ENCODE data around the gene NF2. TPM values are rescaled to one million over a fixed set of nuclear protein-coding genes. Genes with fewer than 3 reads are reported as not detected.

NF2 gene
- total RNA-seq, 2 experiments from 2014 or later, result 23.1 to 24.5 TPM

DNA sequence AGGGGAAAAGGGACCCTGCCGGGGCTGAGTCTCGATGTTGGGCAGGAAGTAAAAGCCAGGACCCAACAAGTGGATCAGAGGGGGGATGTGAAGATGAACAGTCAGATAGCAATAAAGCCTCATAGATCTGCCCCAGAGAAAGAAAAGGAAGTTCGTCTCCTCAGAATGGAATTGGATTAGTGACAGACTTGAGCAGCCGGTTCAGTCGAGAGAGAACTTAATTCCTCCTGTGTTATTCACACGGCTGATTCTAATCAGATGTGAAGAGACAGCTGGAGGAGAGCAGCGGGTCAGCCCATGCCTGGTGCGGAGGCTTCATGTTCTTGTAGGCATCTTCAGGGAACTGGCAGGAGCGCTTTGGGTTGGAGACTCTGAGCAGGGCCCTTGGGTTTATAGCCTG lies 87.0 kb downstream of the NF2 start:
- H3K36me3 Mint-ChIP-seq (ENCODE audit: low read depth), result peaks cover 55% of the 10 kb centered on the region
- Histone ChIP-seq H3K4me3 (ENCODE audit: low read length) (no peak overlapping the region), H3K27me3 (ENCODE audit: control insufficient read depth in 1 of 2, insufficient read depth in 2 of 2, low read length in 2 of 2) (no peaks in the 10 kb centered on the region), H3K27ac (ENCODE audit: low read depth in 1 of 2, low read length in 2 of 2) (no peak overlapping the region), H3K9me3 (ENCODE audit: control insufficient read depth in 1 of 2, insufficient read depth in 1 of 2, low read length in 2 of 2) (no peaks in the 10 kb centered on the region), H3K4me1 (ENCODE audit: insufficient read depth, low read length) (no peaks in the 10 kb centered on the region), H3K36me3 (ENCODE audit: insufficient read depth, low read length) (peaks cover 54% of the 10 kb centered on the region)
- ChIA-PET POLR2A (interaction anchor here (1.4 kb wide), 1 partner anchor 398 kb away, joined by 3 read pairs; no protein-coding TSS in a partner anchor), CTCF (interaction anchor here (1.0 to 1.4 kb wide), 3 partner anchors 14 to 315 kb away, joined by 3 to 7 read pairs (median 3); no protein-coding TSS in a partner anchor)
- H3K27me3 Mint-ChIP-seq, result no peaks in the 10 kb centered on the region
- ATAC-seq (ENCODE audit: poor library complexity) (no peak), DNase-seq (no peak)
- TF ChIP-seq, protein P1, sequence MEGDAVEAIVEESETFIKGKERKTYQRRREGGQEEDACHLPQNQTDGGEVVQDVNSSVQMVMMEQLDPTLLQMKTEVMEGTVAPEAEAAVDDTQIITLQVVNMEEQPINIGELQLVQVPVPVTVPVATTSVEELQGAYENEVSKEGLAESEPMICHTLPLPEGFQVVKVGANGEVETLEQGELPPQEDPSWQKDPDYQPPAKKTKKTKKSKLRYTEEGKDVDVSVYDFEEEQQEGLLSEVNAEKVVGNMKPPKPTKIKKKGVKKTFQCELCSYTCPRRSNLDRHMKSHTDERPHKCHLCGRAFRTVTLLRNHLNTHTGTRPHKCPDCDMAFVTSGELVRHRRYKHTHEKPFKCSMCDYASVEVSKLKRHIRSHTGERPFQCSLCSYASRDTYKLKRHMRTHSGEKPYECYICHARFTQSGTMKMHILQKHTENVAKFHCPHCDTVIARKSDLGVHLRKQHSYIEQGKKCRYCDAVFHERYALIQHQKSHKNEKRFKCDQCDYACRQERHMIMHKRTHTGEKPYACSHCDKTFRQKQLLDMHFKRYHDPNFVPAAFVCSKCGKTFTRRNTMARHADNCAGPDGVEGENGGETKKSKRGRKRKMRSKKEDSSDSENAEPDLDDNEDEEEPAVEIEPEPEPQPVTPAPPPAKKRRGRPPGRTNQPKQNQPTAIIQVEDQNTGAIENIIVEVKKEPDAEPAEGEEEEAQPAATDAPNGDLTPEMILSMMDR (IDR thresholded peaks at IDR 0.05), result no peak
- intact Hi-C loops (cut with DNase I, micrococcal nuclease), result loop anchor here in 1 of 2 experiments (5.0 kb wide), 1 partner anchor 317 kb away; no protein-coding TSS in a partner anchor
- no peaks in the 10 kb centered on the region for H3K9me3 Mint-ChIP-seq
- H3K4me3 Mint-ChIP-seq, result no peak overlapping the region
- no peaks in the 10 kb centered on the region for H3K4me1 Mint-ChIP-seq (ENCODE audit: low read depth)
- no peak overlapping the region for H3K27ac Mint-ChIP-seq

DNA sequence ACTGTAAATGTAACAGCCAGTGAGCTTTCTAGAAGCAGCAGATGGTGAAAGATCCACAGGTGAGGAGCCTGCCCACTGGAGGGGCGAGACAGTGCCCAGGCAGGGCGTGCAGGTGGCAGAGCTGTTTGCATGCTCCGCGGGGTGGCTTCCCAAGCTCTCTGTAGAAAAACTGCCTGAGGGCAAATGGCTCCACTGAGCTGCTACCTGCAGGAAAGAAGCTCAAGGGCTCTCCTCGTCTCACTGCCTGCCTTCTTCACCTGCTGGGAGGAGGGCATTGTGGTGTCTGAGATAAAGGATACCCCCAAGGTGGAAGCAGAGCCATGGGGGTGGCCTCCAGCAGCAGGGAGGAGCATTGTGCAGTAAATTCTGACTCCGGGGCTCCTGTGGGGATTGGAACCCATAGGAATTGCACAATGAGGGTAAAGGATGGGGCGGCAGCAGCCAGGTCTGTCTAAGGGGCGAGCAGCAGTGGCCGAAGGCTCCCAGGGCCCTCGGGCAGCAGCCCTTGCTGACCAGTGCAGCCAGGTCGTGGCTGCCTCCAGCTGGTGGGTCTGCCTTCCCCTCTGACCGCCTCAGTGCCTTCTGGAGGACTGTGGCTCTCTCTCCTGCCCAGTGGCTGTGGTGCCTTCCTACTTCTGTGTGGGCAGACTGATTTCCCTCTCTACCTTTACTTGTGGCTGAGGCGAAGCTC lies 88.3 kb downstream of the NF2 start:
- Mint-ChIP-seq H3K27ac (no peak overlapping the region), H3K27me3 (no peaks in the 10 kb centered on the region), H3K4me1 (ENCODE audit: low read depth) (no peaks in the 10 kb centered on the region), H3K9me3 (no peaks in the 10 kb centered on the region), H3K4me3 (no peak overlapping the region), H3K36me3 (ENCODE audit: low read depth) (peaks cover 57% of the 10 kb centered on the region)
- intact Hi-C loops (cut with DNase I, micrococcal nuclease), result loop anchor here in 1 of 2 experiments (5.0 kb wide), 1 partner anchor 316 kb away; no protein-coding TSS in a partner anchor
- no peaks in the 10 kb centered on the region for H3K4me1 ChIP-seq (ENCODE audit: insufficient read depth, low read length)
- POLR2A ChIA-PET, result no interaction called here
- CTCF ChIA-PET, result no interaction called here
- TF ChIP-seq, protein P1 (IDR thresholded peaks at IDR 0.05), result no peak
- H3K36me3 ChIP-seq (ENCODE audit: insufficient read depth, low read length), result peaks cover 47% of the 10 kb centered on the region
- no peaks in the 10 kb centered on the region for H3K9me3 ChIP-seq (ENCODE audit: control insufficient read depth in 1 of 2, insufficient read depth in 1 of 2, low read length in 2 of 2)
- no peak for DNase-seq
- H3K27ac ChIP-seq (ENCODE audit: low read depth in 1 of 2, low read length in 2 of 2), result no peak overlapping the region
- ATAC-seq (ENCODE audit: poor library complexity), result no peak
- H3K4me3 ChIP-seq (ENCODE audit: low read length), result no peak overlapping the region
- no peaks in the 10 kb centered on the region for H3K27me3 ChIP-seq (ENCODE audit: control insufficient read depth in 1 of 2, insufficient read depth in 2 of 2, low read length in 2 of 2)

DNA sequence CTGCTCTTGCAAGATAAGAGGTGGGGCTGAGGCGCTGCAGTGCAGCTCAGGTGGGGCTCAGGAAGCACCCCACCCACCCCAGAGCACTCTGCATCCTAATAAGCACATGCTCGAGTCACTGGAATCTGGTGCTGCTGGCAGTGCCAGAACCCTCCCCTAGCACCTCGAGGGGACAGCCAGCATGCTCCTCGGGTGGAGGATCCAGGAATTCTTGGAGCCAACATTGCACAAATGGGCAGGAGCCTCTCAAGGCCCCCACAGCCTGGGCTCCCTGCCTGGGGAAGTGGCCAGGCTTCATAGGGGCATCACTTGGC lies 88.9 kb downstream of the NF2 start:
- ChIA-PET POLR2A (no interaction called here), CTCF (no interaction called here)
- Histone ChIP-seq H3K9me3 (ENCODE audit: control insufficient read depth in 1 of 2, insufficient read depth in 1 of 2, low read length in 2 of 2) (no peaks in the 10 kb centered on the region), H3K4me3 (ENCODE audit: low read length) (no peak overlapping the region), H3K36me3 (ENCODE audit: insufficient read depth, low read length) (peaks cover 42% of the 10 kb centered on the region), H3K27ac (ENCODE audit: low read depth in 1 of 2, low read length in 2 of 2) (no peak overlapping the region), H3K27me3 (ENCODE audit: control insufficient read depth in 1 of 2, insufficient read depth in 2 of 2, low read length in 2 of 2) (no peaks in the 10 kb centered on the region), H3K4me1 (ENCODE audit: insufficient read depth, low read length) (no peaks in the 10 kb centered on the region)
- H3K4me3 Mint-ChIP-seq, result no peak overlapping the region
- H3K36me3 Mint-ChIP-seq (ENCODE audit: low read depth), result peaks cover 57% of the 10 kb centered on the region
- no peaks in the 10 kb centered on the region for H3K27me3 Mint-ChIP-seq
- no peak for ATAC-seq (ENCODE audit: poor library complexity)
- DNase-seq, result no peak
- intact Hi-C loops (cut with DNase I, micrococcal nuclease), result loop anchor here in 1 of 2 experiments (5.0 kb wide), 1 partner anchor 315 kb away; no protein-coding TSS in a partner anchor
- H3K4me1 Mint-ChIP-seq (ENCODE audit: low read depth), result no peaks in the 10 kb centered on the region
- TF ChIP-seq, protein P1 (IDR thresholded peaks at IDR 0.05), result no peak
- H3K27ac Mint-ChIP-seq, result no peak overlapping the region
- H3K9me3 Mint-ChIP-seq, result no peaks in the 10 kb centered on the region

Measured in CD4-positive, alpha-beta T cell (primary cell).